Adipocyte (in vitro differentiated cells): ENCODE data around the gene NCR3LG1.
A peak's percentile ranks its signal among the peaks of the same experiment; 100 is the strongest.

Experiments used
- DNase-seq: peaks from one replicate; pipeline ENCODE4 v3.0.0-alpha.2; 2015; ENCODE audit warnings: low read depth
- H3K27me3 ChIP-seq: replicated peaks from 2 replicates; pipeline ENCODE4 v1.7.0; 2013; ENCODE audit warnings: mild to moderate bottlenecking, low read length, moderate library complexity; ENCODE audit not compliant: control insufficient read depth, insufficient read depth
- H3K36me3 ChIP-seq: 2 replicates; pipeline ENCODE4 v1.7.0; 2013; ENCODE audit warnings: low read length, mild to moderate bottlenecking, moderate library complexity; ENCODE audit not compliant: control insufficient read depth, insufficient read depth, severe bottlenecking
- H3K4me1 ChIP-seq: 2 replicates; pipeline ENCODE4 v1.7.0; 2013; ENCODE audit warnings: mild to moderate bottlenecking, low read length, moderate library complexity; ENCODE audit not compliant: control insufficient read depth, insufficient read depth
- H3K4me3 ChIP-seq: 2 replicates; pipeline ENCODE4 v1.7.0; 2013; ENCODE audit warnings: mild to moderate bottlenecking, low read length, moderate library complexity
- H3K9ac ChIP-seq: 2 replicates; pipeline ENCODE4 v1.7.0; 2013; ENCODE audit warnings: mild to moderate bottlenecking, low read length, moderate library complexity
- H3K9me3 ChIP-seq: 2 replicates; pipeline ENCODE4 v1.7.0; 2013; ENCODE audit warnings: mild to moderate bottlenecking, low read length, moderate library complexity; ENCODE audit not compliant: control insufficient read depth

Gene NCR3LG1

GRCh38 chr11:17351510-17352176 is at the start of gene NCR3LG1:
Gene NCR3LG1, plus strand, starts transcription at chr11:17351800. Its CDS starts 170 bp downstream, at chr11:17351970.
- no peaks in the 10 kb centered on the region for H3K27me3 ChIP-seq
- H3K9me3 ChIP-seq, result no peaks in the 10 kb centered on the region
- H3K9ac ChIP-seq, result peak within 1 kb of the TSS; percentile 81
- peaks cover 16% of the 10 kb centered on the region for H3K4me1 ChIP-seq
- H3K4me3 ChIP-seq, result peak within 1 kb of the TSS; percentile 91
- H3K36me3 ChIP-seq, result no peaks in the 10 kb centered on the region
- DNase-seq, result peak; percentile 92

- no peaks in the 10 kb centered on the region for H3K9me3 ChIP-seq
- H3K4me1 ChIP-seq, result peaks cover 14% of the 10 kb centered on the region
- H3K27me3 ChIP-seq, result no peaks in the 10 kb centered on the region
- H3K9ac ChIP-seq, result peak overlapping the region; percentile 12
- DNase-seq, result peak; percentile 1
- H3K4me3 ChIP-seq, result peak overlapping the region; percentile 34
- H3K36me3 ChIP-seq, result peaks cover 27% of the 10 kb centered on the region
Measured at GRCh38 chr11:17313349-17314231, 38.0 kb upstream of the NCR3LG1 start.

GRCh38 chr11:17314232-17314547 is 37.4 kb upstream of the NCR3LG1 start:
- Histone ChIP-seq H3K4me1 (peaks cover 14% of the 10 kb centered on the region), H3K4me3 (peak overlapping the region; percentile 34), H3K36me3 (peaks cover 27% of the 10 kb centered on the region), H3K9me3 (no peaks in the 10 kb centered on the region), H3K9ac (peak overlapping the region; percentile 12), H3K27me3 (no peaks in the 10 kb centered on the region)
- peak; percentile 89 for DNase-seq

GRCh38 chr11:17314904-17315426 is 36.6 kb upstream of the NCR3LG1 start:
- no peaks in the 10 kb centered on the region for H3K27me3 ChIP-seq
- no peak overlapping the region for H3K9ac ChIP-seq
- H3K4me1 ChIP-seq, result peaks cover 14% of the 10 kb centered on the region
- peak; percentile 16 for DNase-seq
- H3K9me3 ChIP-seq, result no peaks in the 10 kb centered on the region
- peaks cover 21% of the 10 kb centered on the region for H3K36me3 ChIP-seq
- H3K4me3 ChIP-seq, result no peak overlapping the region

GRCh38 chr11:17328871-17329494 is 22.6 kb upstream of the NCR3LG1 start:
- Histone ChIP-seq H3K9ac (no peak overlapping the region), H3K36me3 (peaks cover 19% of the 10 kb centered on the region), H3K4me3 (no peak overlapping the region), H3K9me3 (no peaks in the 10 kb centered on the region), H3K4me1 (peaks cover 4% of the 10 kb centered on the region), H3K27me3 (no peaks in the 10 kb centered on the region)
- DNase-seq, result no peak

- peaks cover 4% of the 10 kb centered on the region for H3K4me1 ChIP-seq
- H3K9ac ChIP-seq, result no peak overlapping the region
- no peaks in the 10 kb centered on the region for H3K9me3 ChIP-seq
- no peak for DNase-seq
- peaks cover 17% of the 10 kb centered on the region for H3K36me3 ChIP-seq
- H3K4me3 ChIP-seq, result no peak overlapping the region
- no peaks in the 10 kb centered on the region for H3K27me3 ChIP-seq
Measured at GRCh38 chr11:17331669-17332068, 19.9 kb upstream of the NCR3LG1 start.

- Histone ChIP-seq H3K4me3 (no peak overlapping the region), H3K4me1 (peaks cover 4% of the 10 kb centered on the region), H3K9ac (no peak overlapping the region), H3K27me3 (no peaks in the 10 kb centered on the region), H3K36me3 (peaks cover 10% of the 10 kb centered on the region), H3K9me3 (no peaks in the 10 kb centered on the region)
- DNase-seq, result no peak
Measured at GRCh38 chr11:17333799-17334586, 17.6 kb upstream of the NCR3LG1 start.

GRCh38 chr11:17343257-17343656 is 8.3 kb upstream of the NCR3LG1 start:
- DNase-seq, result no peak
- peak overlapping the region; percentile 30 for H3K9ac ChIP-seq
- no peaks in the 10 kb centered on the region for H3K9me3 ChIP-seq
- H3K36me3 ChIP-seq, result no peaks in the 10 kb centered on the region
- H3K4me3 ChIP-seq, result no peak overlapping the region
- peaks cover 7% of the 10 kb centered on the region for H3K4me1 ChIP-seq
- no peaks in the 10 kb centered on the region for H3K27me3 ChIP-seq

GRCh38 chr11:17343907-17344306 is 7.7 kb upstream of the NCR3LG1 start:
- Histone ChIP-seq H3K4me1 (peaks cover 7% of the 10 kb centered on the region), H3K9me3 (no peaks in the 10 kb centered on the region), H3K36me3 (no peaks in the 10 kb centered on the region), H3K4me3 (no peak overlapping the region), H3K27me3 (no peaks in the 10 kb centered on the region), H3K9ac (peak overlapping the region; percentile 30)
- peak; percentile 91 for DNase-seq

- Histone ChIP-seq H3K27me3 (no peaks in the 10 kb centered on the region), H3K36me3 (no peaks in the 10 kb centered on the region), H3K4me1 (peaks cover 11% of the 10 kb centered on the region), H3K9me3 (no peaks in the 10 kb centered on the region), H3K9ac (no peak overlapping the region), H3K4me3 (no peak overlapping the region)
- DNase-seq, result no peak
Measured at GRCh38 chr11:17347676-17348075, 3.9 kb upstream of the NCR3LG1 start.
